HepG2 (cell line): ENCODE data around the gene DND1. TPM values are rescaled to one million over a fixed set of nuclear protein-coding genes. Genes with fewer than 3 reads are reported as not detected.

ENCODE experiments used
- ATAD3A ChIP-seq: sonication (generic); formaldehyde crosslinking; IDR thresholded peaks from 2 replicates; pipeline ENCODE4 v1.4.0; 2020; ENCODE audit warnings: missing genetic modification reagents
- CBFB ChIP-seq: sonication (generic); formaldehyde crosslinking; IDR thresholded peaks from 2 replicates; pipeline ENCODE4 v1.4.0; 2020; ENCODE audit warnings: missing genetic modification reagents
- MEIS1 ChIP-seq: sonication (generic); formaldehyde crosslinking; IDR thresholded peaks from 2 replicates; pipeline ENCODE4 v1.9.0; 2021; ENCODE audit warnings: mild to moderate bottlenecking, missing genetic modification reagents, moderate library complexity, borderline replicate concordance
- MTA3 ChIP-seq: sonication (generic); formaldehyde crosslinking; IDR thresholded peaks from 2 replicates; pipeline ENCODE4 v1.4.0; 2020; ENCODE audit warnings: missing genetic modification reagents
- MTF1 ChIP-seq: sonication (generic); formaldehyde crosslinking; IDR thresholded peaks from 2 replicates; pipeline ENCODE4 v1.5.0; 2020; ENCODE audit warnings: missing genetic modification reagents
- NCOA2 ChIP-seq: sonication (generic); formaldehyde crosslinking; IDR thresholded peaks from 2 replicates; pipeline ENCODE4 v1.8.0; 2022; ENCODE audit warnings: inconsistent platforms
- NR2F1 ChIP-seq, 2 experiments: fragments of 450-650 bp in 1 of 2; formaldehyde crosslinking in 1 of 2; IDR thresholded peaks; 2 replicates each; pipeline versions ENCODE4 v1.5.0 to v1.6.1; 2016 to 2020; ENCODE audit warnings: mild to moderate bottlenecking in 1 of 2, missing compliant biosample characterization in 1 of 2, missing genetic modification reagents in 1 of 2, moderate library complexity in 1 of 2
- PHF20 ChIP-seq: sonication (generic); formaldehyde crosslinking; IDR thresholded peaks from 2 replicates; pipeline ENCODE4 v1.5.0; 2020; ENCODE audit warnings: mild to moderate bottlenecking, missing genetic modification reagents
- SALL2 ChIP-seq: sonication (generic); formaldehyde crosslinking; IDR thresholded peaks from 2 replicates; pipeline ENCODE4 v1.8.1; 2023; ENCODE audit warnings: mild to moderate bottlenecking, missing genetic modification reagents, inconsistent platforms
- SMAD1 ChIP-seq: sonication (generic); formaldehyde crosslinking; IDR thresholded peaks from 2 replicates; pipeline ENCODE4 v1.4.0; 2020; ENCODE audit warnings: missing genetic modification reagents, low read depth, mild to moderate bottlenecking, borderline replicate concordance
- SRSF1 ChIP-seq: fragments of 200-400 bp; formaldehyde crosslinking; optimal IDR thresholded peaks from 2 replicates; pipeline ENCODE3; 2017; ENCODE audit warnings: mild to moderate bottlenecking, low read depth, low read length, moderate library complexity
- SRSF4 ChIP-seq: fragments of 200-400 bp; formaldehyde crosslinking; IDR thresholded peaks from one replicate; pipeline ENCODE4 v1.6.1; 2018; ENCODE audit warnings: mild to moderate bottlenecking, low read depth, low read length, moderate library complexity; ENCODE audit not compliant: poor library complexity, severe bottlenecking
- SRSF9 ChIP-seq: fragments of 200-400 bp; formaldehyde crosslinking; IDR thresholded peaks from 2 replicates; pipeline ENCODE4 v1.6.1; 2018; ENCODE audit warnings: borderline replicate concordance, mild to moderate bottlenecking, low read depth, low read length; ENCODE audit not compliant: insufficient read depth, poor library complexity, severe bottlenecking
- ZMYM3 ChIP-seq: sonication (generic); formaldehyde crosslinking; IDR thresholded peaks from 2 replicates; pipeline ENCODE4 v1.5.1; 2020; ENCODE audit warnings: mild to moderate bottlenecking, missing genetic modification reagents
- ZNF124 ChIP-seq: sonication (generic); formaldehyde crosslinking; IDR thresholded peaks from 2 replicates; pipeline ENCODE4 v1.4.0; 2020; ENCODE audit warnings: missing genetic modification reagents
- ZNF205 ChIP-seq: IDR thresholded peaks from 2 replicates; pipeline ENCODE4 v1.6.1; 2018; ENCODE audit warnings: missing biosample characterization, missing genetic modification reagents
- ZNF331 ChIP-seq: sonication (generic); formaldehyde crosslinking; IDR thresholded peaks from 2 replicates; pipeline ENCODE4 v1.4.0; 2020; ENCODE audit warnings: missing genetic modification reagents
- ZNF350 ChIP-seq: sonication (generic); formaldehyde crosslinking; IDR thresholded peaks from 2 replicates; pipeline ENCODE4 v1.4.0; 2020; ENCODE audit warnings: mild to moderate bottlenecking, low read depth, missing genetic modification reagents, borderline replicate concordance
- ZNF468 ChIP-seq: sonication (generic); formaldehyde crosslinking; IDR thresholded peaks from 2 replicates; pipeline ENCODE4 v1.8.0; 2022; ENCODE audit warnings: mild to moderate bottlenecking, moderate library complexity, missing genetic modification reagents
- ZNF569 ChIP-seq: sonication (generic); formaldehyde crosslinking; IDR thresholded peaks from 2 replicates; pipeline ENCODE4 v1.5.0; 2020; ENCODE audit warnings: mild to moderate bottlenecking, missing genetic modification reagents, moderate library complexity, borderline replicate concordance
- ZNF746 ChIP-seq: sonication (generic); formaldehyde crosslinking; IDR thresholded peaks from 2 replicates; pipeline ENCODE4 v1.8.0; 2022; ENCODE audit warnings: mild to moderate bottlenecking, missing genetic modification reagents
- ZNF878 ChIP-seq: sonication (generic); formaldehyde crosslinking; IDR thresholded peaks from 2 replicates; pipeline ENCODE4 v1.8.1; 2023; ENCODE audit warnings: mild to moderate bottlenecking, missing genetic modification reagents, moderate library complexity
- polyA plus RNA-seq, 8 experiments: library from polyadenylated mRNA; depleted of rRNA in 3 of 8; stranded (reverse) in 7 of 8; unstranded in 1 of 8; fragments of >200 nt; fragmentation: Illumina TruSeq in 4 of 8; extraction: Trizol in 4 of 8; gene quantifications; 2 replicates each; pipeline versions ENCODE4 v1.2.1 to v1.2.3, GENCODE V29; 2011 to 2016; ENCODE audit warnings: low read depth in 4 of 8, missing spikeins in 1 of 8, mixed read lengths in 1 of 8; ENCODE audit not compliant: insufficient read depth in 1 of 8
- total RNA-seq, 5 experiments: library from RNA; depleted of rRNA; stranded (reverse); fragments of >200 nt; fragmentation: Illumina TruSeq; extraction: Trizol; gene quantifications; 2 replicates each; pipeline ENCODE4 v1.2.3, GENCODE V29; 2016; ENCODE audit warnings: low read depth in 1 of 5
- TF ChIP-seq, protein P1 (sequence below): sonication (generic); formaldehyde crosslinking; IDR thresholded peaks from 2 replicates; pipeline ENCODE4 v1.4.0; 2020; ENCODE audit warnings: missing genetic modification reagents
- TF ChIP-seq, protein P2 (sequence below): sonication (generic); formaldehyde crosslinking; IDR thresholded peaks from 2 replicates; pipeline ENCODE4 v1.5.0; 2020; ENCODE audit warnings: mild to moderate bottlenecking, missing genetic modification reagents, borderline replicate concordance

Gene DND1
- total and polyA plus RNA-seq, 2 of the 13 experiments (the other 11 are each of a cell fraction or from before 2014, with no cell fraction given): 0.48 to 0.55 TPM

DNA sequence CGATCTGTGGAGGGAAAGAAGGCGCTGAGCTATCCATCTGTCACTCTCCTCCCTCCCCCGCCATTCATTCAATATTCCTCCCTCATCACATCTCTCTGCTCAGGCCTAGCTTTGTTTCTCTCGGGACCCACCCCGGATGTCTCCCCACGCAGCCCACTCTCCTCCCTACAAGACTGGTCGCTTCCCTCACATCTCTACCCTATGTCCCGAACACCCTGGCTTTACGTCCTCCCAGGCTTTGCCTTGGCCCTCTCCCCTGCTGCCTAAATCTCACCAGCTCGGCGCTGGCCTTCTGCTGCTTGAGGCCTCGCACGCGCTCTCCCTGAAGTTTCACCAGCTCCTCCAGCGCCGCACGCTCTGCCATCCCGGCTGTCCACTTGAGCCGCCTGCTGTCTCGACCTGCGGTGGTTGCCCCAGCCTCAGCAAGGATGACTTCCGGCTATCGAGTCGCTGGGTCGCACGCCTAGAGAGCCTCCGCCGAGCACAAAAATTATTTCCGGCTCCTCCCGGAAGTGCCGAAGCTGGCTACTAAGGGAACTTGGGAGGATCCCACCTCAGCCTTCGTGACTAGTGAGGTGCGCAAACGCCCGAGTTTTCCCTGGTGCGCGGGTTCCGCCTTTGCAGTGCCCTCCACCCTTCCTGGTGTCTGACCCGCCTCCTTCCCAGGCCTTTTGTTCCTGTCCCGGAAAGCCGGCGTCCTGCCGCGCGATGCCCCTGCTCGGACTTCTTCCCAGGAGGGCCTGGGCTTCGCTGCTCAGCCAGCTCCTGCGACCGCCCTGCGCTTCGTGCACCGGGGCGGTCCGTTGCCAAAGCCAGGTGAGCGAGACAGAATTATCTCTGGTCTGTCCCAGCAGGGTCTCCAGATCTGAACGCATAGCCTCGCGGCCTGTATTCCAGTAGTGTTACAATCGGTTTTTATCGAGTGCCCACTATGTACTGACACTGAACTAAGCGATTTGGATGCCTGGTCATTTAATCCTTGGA, 17.9 kb upstream of the DND1 start, which contains the start of the genes HARS1 and HARS2 (continued):
- TF ChIP-seq, protein P1, sequence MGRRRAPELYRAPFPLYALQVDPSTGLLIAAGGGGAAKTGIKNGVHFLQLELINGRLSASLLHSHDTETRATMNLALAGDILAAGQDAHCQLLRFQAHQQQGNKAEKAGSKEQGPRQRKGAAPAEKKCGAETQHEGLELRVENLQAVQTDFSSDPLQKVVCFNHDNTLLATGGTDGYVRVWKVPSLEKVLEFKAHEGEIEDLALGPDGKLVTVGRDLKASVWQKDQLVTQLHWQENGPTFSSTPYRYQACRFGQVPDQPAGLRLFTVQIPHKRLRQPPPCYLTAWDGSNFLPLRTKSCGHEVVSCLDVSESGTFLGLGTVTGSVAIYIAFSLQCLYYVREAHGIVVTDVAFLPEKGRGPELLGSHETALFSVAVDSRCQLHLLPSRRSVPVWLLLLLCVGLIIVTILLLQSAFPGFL (CRISPR knock-in tag): 0 out of 2 replicates have a peak, but pooled peaks have one; percentile 73
- TF ChIP-seq SRSF9 (no peak), PHF20 (CRISPR knock-in tag) (peak; percentile 98), ZNF878 (CRISPR knock-in tag) (no peak), NCOA2 (CRISPR knock-in tag) (peak; percentile 55; the same call in 1 of the 2 replicates), NR2F1 (CRISPR knock-in tag; IDR thresholded peaks at IDR 0.05) (no peak), ZNF468 (CRISPR knock-in tag) (no peak), ZNF350 (CRISPR knock-in tag) (peak; percentile 92), ZNF331 (CRISPR knock-in tag) (no peak; the same call in 1 of the 2 replicates), SMAD1 (peak; percentile 53; the same call in 1 of the 2 replicates), CBFB (CRISPR knock-in tag) (peak; percentile 45; the same call in 1 of the 2 replicates), SRSF1 (peak; percentile 89), MTF1 (CRISPR knock-in tag) (peak; percentile 96), MEIS1 (CRISPR knock-in tag) (no peak), ZNF746 (CRISPR knock-in tag) (no peak), ATAD3A (CRISPR knock-in tag) (no peak; the same call in 1 of the 2 replicates), ZMYM3 (no peak; the same call in 1 of the 2 replicates), ZNF124 (CRISPR knock-in tag) (no peak; the same call in 1 of the 2 replicates), MTA3 (CRISPR knock-in tag) (no peak), ZNF569 (CRISPR knock-in tag) (no peak; the same call in 1 of the 2 replicates), SALL2 (CRISPR knock-in tag) (peak; percentile 69; the same call in 1 of the 2 replicates), SRSF4 (no peak), ZNF205 (CRISPR knock-in tag) (peak; percentile 17; the same call in 1 of the 2 replicates)
- TF ChIP-seq, protein P2, sequence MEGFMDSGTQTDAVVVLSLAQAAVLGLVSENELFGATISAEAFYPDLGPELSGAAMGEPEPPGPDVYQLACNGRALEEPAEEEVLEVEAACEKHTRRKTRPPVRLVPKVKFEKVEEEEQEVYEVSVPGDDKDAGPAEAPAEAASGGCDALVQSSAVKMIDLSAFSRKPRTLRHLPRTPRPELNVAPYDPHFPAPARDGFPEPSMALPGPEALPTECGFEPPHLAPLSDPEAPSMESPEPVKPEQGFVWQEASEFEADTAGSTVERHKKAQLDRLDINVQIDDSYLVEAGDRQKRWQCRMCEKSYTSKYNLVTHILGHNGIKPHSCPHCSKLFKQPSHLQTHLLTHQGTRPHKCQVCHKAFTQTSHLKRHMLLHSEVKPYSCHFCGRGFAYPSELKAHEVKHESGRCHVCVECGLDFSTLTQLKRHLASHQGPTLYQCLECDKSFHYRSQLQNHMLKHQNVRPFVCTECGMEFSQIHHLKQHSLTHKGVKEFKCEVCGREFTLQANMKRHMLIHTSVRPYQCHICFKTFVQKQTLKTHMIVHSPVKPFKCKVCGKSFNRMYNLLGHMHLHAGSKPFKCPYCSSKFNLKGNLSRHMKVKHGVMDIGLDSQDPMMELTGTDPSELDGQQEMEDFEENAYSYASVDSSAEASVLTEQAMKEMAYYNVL: peak; percentile 82; the same call in 1 of the 2 replicates
